ENCODE results near the gene RBBP8NL.

RBBP8NL gene

DNA sequence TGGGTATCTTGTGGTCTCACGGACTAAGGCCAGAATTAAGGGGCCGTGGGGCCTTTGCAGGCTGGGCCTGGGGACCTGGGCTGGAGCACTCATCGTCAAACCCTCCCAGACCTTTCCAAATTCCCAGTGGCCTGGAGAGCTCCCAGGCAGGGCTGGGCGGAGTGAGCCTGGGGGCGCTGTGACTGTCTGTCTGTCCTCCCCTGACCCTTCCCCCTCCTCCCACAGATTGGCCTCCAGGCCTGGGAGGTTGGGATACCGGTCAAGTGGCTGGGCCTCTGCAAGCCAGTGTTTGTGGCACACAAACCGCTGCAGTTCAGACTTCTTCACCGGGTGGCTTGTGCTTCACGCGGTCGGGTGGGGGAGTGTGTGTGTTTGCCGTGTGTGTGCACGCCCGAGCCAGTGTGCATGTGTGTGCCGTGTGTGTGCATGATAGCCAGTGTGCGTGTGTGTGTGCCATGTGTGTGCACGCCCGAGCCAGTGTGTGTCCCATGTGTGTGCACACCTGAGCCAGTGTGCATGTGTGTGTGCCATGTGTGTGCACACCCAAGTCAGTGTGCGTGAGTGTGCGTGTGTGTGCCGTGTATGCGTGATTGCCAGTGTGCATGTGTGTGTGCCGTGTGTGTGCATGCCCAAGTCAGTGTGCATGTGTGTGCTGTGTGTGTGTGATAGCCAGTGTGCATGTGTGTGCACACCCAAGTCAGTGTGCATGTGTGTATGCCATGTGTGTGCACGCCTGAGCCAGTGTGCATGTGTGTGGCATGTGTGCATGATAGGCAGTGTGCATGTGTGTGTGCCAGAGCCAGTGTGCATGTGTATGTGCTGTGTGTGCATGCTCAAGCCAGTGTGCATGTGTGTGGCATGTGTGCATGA is 6.3 kb downstream of the RBBP8NL start:
- no peak for DNase-seq (ENCODE audit: low read depth)

DNA sequence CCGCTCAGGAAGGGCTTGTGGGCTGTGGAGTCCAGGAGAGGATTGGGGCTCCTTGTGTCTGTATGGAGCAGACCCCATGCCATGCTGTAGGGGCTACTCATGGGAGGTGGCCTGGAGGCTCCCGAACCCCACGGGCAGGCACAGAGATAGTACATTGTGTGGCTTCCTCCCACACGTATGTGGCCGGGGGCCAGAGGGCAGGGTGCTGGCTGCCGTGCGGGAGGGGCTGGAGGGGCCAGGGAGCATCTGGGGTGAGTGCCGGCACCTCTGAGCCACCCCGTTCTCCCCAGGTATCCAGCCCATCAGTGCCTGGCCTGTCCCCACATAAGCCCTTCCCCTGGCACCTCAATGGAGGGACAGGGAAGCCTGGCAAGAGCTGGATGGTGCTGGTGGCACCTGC is 7.6 kb downstream of the RBBP8NL start:
- no peak for DNase-seq (ENCODE audit: low read depth)

GRCh38 chr20:62418709-62419487 is 8.4 kb downstream of the RBBP8NL start:
- DNase-seq (ENCODE audit: low read depth), result no peak

DNA sequence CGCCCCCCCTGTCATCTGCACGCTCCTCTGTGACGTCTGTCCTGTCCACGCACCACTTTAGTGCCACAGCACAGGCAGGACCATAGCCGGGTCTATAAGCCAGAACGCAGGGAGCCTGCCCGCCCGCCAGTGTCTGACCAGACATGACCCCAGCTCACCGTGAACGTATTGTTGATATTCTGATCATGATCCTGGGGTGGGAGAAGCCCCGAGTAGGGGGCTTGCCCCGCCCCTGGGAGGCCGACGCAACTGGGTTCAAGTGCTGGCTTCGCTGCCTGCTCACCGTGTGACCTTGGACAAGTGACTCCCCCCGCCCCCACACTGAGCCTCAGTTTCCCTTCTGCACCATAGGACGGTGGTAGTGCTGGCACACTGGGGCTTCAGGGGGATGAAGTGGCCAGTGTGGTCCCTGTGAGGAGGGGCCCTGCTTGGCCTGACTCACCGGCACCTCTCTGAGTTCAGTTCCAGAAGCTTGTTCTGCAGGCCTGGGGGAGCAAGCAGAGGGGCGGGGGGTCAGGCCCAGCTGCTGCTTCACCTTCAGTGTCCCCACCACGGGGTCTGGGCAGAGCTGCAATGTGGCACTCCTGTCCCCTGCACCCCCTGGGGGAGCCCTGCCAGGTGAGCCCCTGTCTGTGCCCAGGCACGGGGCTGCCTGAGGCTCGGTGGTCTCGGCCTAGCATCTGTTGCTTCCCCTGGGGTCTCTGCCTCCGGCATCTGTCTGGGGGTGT is 9.2 kb downstream of the RBBP8NL start:
- DNase-seq (ENCODE audit: low read depth), result no peak

DNA sequence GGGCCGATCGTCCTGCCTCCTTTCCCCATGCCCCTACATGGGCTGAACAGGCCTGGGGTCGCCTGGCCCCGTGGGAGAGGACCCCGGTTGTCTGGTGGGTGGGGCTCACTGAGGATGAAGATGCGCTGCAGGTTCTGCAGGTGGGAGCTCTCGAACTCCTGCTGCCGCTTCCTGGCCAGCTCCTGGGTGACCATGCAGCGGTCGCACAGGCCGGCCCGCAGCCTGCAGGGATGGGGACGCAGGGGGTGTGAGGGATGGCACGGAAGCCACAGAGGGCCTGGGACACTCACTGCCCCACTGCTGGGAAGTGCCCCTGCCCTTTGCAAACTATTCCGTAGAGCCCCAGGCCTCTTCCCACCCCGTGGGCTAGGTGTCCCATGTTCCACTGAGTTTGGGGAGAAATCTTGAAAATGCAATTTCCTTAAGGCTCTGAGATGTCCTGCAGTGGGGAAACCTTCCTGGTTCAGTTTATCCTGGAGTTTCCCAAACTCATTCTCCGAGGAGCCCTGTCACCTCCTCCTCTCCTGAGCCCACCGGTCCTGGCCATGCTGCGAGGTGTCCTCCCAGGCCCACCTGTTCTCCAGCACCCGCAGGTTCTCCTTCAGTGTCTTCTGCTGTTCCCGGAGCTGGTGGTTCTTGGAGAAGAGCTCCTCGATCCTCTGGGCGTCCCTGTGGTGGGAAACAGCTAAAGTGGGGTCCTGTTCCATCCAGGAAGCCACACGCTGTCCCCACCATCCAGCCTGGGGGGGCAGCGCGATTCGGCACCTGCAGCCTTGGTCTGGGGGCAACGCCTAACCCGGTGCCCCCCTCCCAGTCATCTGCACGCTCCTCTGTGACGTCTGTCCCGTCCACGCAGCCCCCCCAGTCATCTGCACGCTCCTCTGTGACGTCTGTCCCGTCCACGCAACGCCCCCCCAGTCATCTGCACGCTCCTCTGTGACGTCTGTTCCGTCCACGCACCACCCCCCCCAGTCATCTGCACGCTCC is 10.4 kb downstream of the RBBP8NL start:
- DNase-seq (ENCODE audit: low read depth), result no peak

- no peak for DNase-seq (ENCODE audit: low read depth)
Measured at GRCh38 chr20:62415354-62416111, 11.8 kb downstream of the RBBP8NL start.

DNA sequence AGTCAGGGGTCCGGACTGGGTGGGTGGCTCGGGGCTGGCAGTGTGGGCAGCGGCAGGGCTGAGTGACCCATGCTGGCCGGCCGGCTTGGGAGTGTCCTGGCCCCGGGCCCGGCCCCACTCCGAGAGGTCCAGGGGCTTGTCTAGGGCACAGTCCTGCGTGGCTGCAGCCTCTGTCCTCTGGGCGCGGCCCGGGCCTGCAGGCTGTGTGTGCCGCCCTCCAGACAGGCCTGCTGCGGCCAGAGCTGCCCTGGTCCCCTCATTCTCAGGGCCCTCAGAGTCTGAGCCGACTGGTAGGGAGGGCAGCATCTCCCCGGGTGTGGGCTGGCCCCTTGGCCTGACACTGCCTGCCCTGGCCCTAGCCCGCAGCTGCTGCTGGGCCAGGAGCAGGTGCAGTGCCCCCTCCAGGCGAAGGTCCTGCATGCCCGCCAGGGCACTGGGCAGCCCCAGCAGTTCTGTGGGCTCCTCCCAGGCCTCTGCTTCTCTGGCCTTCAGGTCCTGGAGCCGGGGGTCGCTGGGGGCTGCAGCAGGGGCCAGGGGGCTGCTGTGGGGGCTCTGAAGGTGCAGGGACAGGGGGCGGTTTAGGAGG is 13.3 kb downstream of the RBBP8NL start:
- no peak for DNase-seq (ENCODE audit: low read depth)

GRCh38 chr20:62413025-62413570 is 14.2 kb downstream of the RBBP8NL start:
- DNase-seq (ENCODE audit: low read depth), result no peak

DNA sequence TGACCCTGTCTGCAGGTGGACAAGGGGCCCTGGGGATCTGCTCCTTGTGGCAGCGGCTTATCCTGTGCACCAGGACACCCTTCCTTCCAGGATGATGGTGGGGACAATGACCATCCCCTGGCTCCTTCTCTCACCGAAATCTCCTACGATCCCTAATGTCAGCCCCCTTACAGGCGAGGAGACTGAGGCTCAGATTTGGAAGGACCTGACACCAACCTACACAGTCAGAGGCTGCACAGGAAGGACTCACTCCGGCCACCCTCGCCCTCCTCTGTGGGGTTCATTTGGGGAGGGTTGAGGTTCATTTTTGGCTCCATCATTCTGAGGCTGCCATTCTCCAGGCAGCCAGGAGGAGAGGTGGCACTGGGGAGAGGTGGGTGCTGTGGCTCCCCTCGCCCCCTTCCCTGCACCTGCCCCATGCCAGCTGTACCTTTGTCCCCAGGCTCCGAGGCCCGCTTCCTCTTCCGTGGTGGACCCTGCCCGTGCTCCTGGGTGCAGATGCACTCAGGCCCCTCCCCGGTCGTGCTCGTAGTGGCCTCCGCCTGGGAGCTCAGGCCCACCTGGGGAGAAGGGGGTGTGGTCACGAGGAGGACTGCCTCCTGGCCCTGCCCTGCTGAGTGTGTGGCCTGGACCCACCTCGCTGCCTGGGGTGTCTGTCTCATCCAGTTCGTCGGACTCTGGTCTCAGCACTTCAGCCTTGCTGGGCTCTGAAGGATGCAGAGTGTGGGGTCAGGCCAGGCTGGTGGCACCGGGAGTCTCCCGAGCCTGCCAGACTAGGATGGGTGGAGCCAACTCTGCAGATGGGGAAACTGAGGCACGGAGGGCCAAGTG is 14.9 kb downstream of the RBBP8NL start:
- no peak for DNase-seq (ENCODE audit: low read depth)

- DNase-seq (ENCODE audit: low read depth), result no peak
Measured at GRCh38 chr20:62411479-62412193, 15.7 kb downstream of the RBBP8NL start.

- DNase-seq (ENCODE audit: low read depth), result no peak
Measured at GRCh38 chr20:62410746-62411478, 16.4 kb downstream of the RBBP8NL start.

DNA sequence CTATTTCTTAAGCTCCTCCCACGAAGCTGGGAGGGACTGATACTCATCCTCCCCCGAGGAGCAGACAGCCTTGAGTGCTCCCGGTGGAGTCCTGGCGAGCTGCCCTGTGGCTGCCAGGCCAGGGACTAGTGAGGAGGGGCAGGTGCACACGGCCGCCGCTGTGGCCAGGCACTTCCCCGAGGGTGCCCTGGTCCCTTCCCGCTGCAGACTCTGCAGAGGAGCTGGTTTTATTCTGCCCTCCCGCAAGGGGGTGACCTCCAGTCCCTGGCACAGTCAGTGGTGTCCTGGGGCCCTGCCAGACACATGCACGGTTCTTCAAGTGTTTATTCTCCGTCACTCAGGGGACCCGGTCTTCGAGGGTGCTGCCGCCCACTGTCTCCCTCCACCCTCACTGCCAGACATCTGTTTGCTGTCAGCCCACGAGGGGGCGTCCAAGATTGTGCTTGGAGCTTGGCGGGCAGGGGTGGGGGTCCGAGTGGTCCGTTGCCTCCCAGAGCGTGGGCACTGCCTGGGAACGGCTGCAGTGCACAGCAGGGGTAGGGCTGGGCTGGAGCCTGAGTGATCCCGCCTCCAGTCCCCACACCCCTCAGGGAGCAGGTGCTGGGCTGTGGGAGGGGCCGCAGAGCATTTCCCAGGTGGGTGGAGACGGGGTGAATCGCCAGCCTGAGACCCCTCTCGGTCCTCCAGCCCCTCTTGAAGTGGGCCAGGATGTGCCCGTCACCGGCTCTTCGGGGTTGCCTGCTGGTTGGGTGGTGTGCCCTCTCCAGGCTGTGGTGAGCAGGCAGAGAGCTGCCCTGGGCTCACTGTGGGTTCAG is 17.2 kb downstream of the RBBP8NL start:
- DNase-seq (ENCODE audit: low read depth), result peak; percentile 40

DNA sequence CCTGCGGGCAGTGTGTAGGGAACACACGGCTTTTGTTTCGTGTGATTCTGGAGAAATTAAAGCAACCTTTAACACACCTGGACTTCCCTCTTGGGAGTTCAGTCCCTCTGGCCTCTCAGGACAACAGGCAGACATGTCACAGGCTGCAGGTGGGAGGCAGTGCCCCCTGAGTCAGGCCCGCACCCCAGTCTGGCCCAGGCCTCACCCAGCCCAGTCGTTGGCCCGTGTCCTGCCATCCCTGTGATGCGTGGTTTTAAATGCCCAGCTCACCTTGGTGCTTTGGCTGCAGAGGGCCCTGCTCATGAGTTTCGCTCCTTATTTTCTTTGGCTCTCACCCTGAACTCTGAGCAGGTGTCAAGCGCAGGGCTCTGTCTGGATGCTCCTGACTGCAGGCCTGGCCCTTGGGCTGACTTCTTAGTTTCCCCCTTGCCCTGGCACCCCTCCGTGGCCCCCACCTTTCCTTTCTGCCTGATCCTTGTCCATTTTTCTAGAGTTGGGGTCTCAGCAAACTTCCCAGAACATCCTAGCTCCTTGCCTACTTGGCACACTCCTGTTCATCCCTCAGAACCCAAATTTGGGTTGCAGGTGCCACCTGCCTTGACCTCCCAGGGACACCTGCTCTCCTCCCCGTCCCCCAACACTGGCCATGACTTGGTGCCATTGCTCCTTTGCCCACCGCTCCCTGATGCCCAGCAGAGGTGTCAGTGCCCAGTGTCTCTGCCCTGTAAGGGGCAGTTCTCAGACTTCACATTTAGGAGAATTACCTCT is 18.1 kb downstream of the RBBP8NL start:
- no peak for DNase-seq (ENCODE audit: low read depth)

DNA sequence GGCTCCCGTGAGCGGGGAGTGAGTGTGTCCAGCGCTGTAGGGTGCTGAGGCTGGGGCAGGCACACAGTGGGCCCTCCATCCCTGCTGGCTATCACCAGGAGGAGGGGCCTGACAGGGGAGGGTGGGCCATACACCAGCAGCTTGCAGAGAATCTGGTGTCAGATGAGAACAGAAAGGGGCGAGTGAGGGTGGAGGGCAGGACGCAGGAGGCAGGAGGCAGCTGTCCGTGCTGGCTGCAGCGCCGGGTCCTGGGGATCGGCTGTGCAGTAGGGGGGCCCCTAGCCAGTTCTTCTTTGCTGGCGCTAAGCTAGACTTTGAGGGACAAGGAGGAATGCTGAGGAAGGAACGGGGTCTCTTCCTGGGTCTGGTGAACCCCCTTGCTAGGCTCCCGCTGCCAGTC is 18.7 kb downstream of the RBBP8NL start:
- DNase-seq (ENCODE audit: low read depth), result no peak

GRCh38 chr20:62408055-62408454 is 19.3 kb downstream of the RBBP8NL start:
- no peak for DNase-seq (ENCODE audit: low read depth)
